Femur (tissue), 1 donor: Measurements from ENCODE around the gene AKR1E2.

Experiments used
- DNase-seq: peaks from one replicate; pipeline ENCODE4 v3.0.0-alpha.2; 2017

AKR1E2 gene

GRCh38 chr10:4847561-4848355 is 21.8 kb downstream of the AKR1E2 start:
- no peak for DNase-seq

- DNase-seq: no peak
Observed at GRCh38 chr10:4848356-4849041, 22.5 kb downstream of the AKR1E2 start.

- no peak for DNase-seq
Observed at GRCh38 chr10:4849042-4849402, 23.0 kb downstream of the AKR1E2 start.

GRCh38 chr10:4849555-4850242 is 23.7 kb downstream of the AKR1E2 start:
- peak; percentile 93 for DNase-seq

- no peak for DNase-seq
Observed at GRCh38 chr10:4850397-4850796, 24.4 kb downstream of the AKR1E2 start.

- no peak for DNase-seq
Observed at GRCh38 chr10:4851176-4851575, 25.2 kb downstream of the AKR1E2 start.

GRCh38 chr10:4851846-4852245 is 25.8 kb downstream of the AKR1E2 start:
- DNase-seq: peak; percentile 64

- no peak for DNase-seq
Observed at GRCh38 chr10:4865945-4866661, 40.1 kb downstream of the AKR1E2 start.

- DNase-seq: no peak
Observed at GRCh38 chr10:4867109-4867519, 41.1 kb downstream of the AKR1E2 start.

GRCh38 chr10:4867520-4868356 is 41.7 kb downstream of the AKR1E2 start:
- no peak for DNase-seq

- no peak for DNase-seq
Observed at GRCh38 chr10:4868357-4868657, 42.3 kb downstream of the AKR1E2 start.

- DNase-seq: no peak
Observed at GRCh38 chr10:4882704-4883078, 56.7 kb downstream of the AKR1E2 start.

- no peak for DNase-seq
Observed at GRCh38 chr10:4883079-4883739, 57.2 kb downstream of the AKR1E2 start.

GRCh38 chr10:4885162-4885561 is 59.2 kb downstream of the AKR1E2 start:
- DNase-seq: no peak

- no peak for DNase-seq
Observed at GRCh38 chr10:4887501-4887900, 61.5 kb downstream of the AKR1E2 start.

GRCh38 chr10:4888236-4888635 is 62.2 kb downstream of the AKR1E2 start:
- no peak for DNase-seq

- DNase-seq: no peak
Observed at GRCh38 chr10:4889959-4890358, 64.0 kb downstream of the AKR1E2 start.

- DNase-seq: no peak
Observed at GRCh38 chr10:4892681-4893080, 66.7 kb downstream of the AKR1E2 start.

- no peak for DNase-seq
Observed at GRCh38 chr10:4894335-4894734, 68.3 kb downstream of the AKR1E2 start.
